HT-29 (cell line): Measurements from ENCODE around the gene SYT2. TPM values are rescaled to one million over a fixed set of nuclear protein-coding genes. Genes with fewer than 3 reads are reported as not detected.
A peak's percentile ranks its signal among the peaks of the same experiment; 100 is the strongest.
"Not testable (repeated sequence)": the region's sequence is repeated elsewhere in the genome, so short reads cannot be mapped to it uniquely, and the experiment has no call there.

Experiments used
- DNase-seq: peaks from one replicate; pipeline ENCODE4 v3.0.0-alpha.2; 2015; ENCODE audit warnings: low spot score
- total RNA-seq: library from RNA; depleted of rRNA; stranded (reverse); fragments of >200 nt; shearing (Covaris generic); gene quantifications from 2 replicates; pipeline ENCODE4 v1.2.3, GENCODE V29; 2014

Gene SYT2
- total RNA-seq, 1 experiment from 2014 or later, result 0.10 TPM

DNA sequence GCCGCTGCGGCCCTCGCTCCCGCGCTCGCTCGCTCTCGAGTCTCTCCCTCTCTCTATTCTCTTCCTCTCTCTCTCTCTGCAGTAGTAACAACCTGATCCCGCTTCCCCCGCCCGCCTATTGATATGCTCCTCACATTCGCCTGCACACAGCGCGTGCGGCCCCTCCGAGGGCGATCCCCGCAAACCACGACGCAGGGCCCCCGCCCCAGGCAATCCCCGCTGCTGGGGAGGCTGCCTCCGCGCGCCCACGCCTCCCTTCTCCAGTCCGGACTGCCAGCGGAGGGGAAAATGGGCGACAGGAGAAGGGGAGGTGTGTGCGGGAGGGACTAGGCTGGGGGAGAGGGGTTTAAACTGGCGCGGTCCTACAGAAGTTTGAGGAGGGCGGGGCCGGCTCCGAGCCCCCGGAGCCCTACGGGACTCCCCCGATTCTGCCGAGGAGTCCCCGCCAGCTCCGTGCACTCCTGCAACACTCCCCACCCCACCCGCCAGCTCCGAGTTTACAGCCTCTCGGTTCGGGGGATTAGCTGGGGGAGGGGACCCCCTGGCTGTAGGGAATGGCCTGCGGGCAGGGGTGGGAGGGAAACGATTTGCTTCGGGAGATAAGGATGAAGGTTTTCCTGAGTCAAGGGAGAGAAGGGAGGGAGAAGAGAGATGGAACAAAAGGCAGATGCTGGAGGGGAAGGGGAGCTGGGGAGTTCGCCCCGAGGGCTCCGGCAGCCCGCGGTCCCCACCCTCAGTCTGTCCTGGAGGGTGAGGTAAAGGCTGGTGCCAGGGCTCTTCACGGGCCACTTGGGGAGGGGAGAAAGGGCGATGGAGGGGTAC is 66.6 kb downstream of the SYT2 start:
- no peak for DNase-seq

GRCh38 chr1:202642619-202643291 is 67.5 kb downstream of the SYT2 start:
- DNase-seq, result no peak

GRCh38 chr1:202642212-202642611 is 68.0 kb downstream of the SYT2 start:
- DNase-seq, result no peak

GRCh38 chr1:202639500-202639899 is 70.8 kb downstream of the SYT2 start:
- DNase-seq, result no peak

- DNase-seq, result not testable (repeated sequence)
Measured at GRCh38 chr1:202638701-202639305, 71.5 kb downstream of the SYT2 start.

GRCh38 chr1:202638019-202638700 is 72.1 kb downstream of the SYT2 start:
- DNase-seq, result no peak

DNA sequence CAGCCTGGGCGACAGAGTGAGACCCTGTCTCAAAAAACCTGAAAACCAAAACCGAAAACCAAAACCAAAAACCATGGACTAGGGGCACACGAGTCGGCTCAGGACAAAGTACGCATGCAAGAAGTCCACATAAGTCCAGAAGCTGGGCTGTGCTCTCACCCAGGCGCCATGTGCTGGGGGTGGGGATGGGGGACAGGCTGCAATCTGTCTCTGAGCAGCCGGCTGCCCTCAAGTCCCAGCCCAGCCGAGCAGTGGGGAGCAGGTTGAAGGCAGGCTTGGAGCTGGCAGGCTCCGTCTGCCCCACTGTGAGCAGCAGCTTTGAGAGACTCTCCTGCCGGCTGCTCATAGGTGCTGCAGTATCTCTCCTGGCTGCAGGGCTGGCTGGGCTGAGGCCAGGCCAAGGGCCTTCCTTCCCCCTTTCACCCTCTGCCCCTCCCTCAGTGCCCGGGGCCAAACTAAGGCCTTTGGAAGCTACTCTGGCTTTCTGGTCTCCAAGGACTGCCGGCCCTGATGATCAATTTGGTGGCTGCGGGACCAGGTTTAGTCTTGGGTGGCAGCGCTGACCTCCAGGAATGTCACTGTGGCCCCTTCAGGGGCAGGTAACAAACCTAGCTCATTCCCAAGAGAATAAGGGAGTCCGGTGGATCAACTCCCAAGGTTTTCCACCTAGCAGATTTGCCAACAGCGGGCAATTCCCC is 72.8 kb downstream of the SYT2 start:
- DNase-seq, result not testable (repeated sequence)

DNA sequence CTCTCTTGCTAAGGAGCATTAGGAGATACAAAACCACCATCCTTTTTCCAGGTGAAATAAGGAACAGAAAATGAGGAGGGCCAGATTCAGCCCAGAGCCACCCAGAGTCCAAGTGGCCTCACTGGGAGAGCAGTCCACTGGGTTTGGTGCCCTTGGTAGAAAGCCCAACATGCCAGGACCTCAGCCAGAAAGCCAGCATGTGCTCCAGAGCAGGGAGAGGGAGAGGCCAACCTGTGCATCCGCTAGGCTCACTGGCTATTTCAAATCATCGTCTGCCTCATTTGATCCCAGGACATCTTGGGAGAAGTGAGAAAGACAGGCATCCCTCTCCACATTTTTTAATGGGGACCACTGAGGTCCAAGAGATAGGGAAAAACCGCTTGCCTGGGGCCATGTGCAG is 74.1 kb downstream of the SYT2 start:
- not testable (repeated sequence) for DNase-seq

DNA sequence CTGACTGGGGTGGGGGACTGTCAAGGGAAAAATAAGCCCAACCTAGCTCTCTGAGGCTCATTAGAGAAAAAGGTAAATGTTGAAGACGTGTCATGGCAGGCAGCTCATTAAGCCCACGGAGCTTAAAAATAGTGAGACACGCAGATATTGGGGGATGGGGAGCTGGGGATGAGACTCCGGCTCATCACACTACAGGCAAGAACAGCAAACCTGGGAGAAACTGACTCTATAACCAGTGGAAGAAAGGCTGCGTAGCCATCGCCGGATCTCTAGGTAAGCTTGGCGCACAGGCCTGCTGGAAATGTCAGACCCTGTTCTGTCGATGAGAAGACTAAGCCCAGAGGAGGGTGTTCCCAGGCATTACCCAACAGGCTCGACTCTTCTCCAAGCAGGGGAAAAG is 78.0 kb downstream of the SYT2 start:
- no peak for DNase-seq

DNA sequence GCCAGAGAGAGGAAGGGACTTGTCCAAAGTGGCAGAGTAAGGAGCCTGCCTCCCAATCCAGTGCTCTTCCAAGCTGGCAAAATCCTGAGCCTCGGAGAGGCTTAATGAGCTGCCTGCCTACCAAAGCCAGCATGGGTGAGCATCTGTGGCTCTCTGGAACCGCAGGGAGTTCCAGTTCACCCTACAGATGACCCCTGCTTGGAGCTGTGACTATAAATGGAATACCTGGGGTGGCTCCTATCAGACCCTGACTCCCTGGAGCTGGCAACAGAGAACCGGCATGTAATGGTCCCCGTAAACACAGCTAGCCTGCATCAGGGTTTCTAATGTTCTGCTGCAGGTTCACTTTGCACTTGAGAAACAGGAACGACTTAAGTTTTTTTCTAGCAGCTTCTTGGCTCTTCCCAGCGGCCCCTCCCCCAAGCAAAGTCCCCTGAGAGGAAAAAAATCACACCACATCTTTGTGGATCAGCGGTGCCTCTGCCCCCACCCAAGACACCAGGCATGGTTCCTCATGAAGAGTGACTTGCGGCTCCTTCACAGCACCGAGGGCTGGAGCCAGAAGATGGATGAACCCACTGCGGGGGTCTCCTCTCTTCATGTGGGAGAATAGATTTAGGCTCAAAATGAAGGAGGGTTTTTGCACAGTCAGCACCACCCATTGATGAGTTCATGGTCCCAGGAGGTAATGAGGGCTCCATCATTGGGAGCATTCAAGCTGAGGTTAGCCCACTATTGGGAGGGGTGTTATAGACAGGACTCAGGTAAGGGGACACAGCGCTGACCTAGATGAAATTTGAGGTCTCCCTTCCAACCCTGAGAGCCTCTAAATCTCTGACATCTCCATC is 79.0 kb downstream of the SYT2 start:
- DNase-seq, result no peak

GRCh38 chr1:202630541-202630940 is 79.7 kb downstream of the SYT2 start:
- no peak for DNase-seq

DNA sequence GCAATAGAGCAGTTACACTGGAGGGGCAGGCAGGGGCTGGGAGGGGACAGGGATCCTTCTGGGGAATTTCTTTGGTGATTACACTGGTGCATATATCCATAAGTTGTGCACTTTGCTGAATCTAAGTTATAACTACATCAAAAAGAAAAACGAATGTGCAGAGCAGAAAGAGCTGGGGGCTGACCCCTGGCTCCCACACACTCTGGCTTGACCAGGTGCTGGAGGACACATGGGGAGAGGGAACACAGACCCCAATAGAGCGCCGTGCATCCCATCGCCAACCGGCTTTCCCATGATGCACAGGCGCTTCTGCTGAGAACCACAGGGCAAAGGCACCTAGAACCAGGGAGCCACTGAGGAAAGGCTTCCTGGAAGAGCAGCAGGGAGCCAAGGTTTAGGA is 80.2 kb downstream of the SYT2 start:
- DNase-seq, result not testable (repeated sequence)

- DNase-seq, result not testable (repeated sequence)
Measured at GRCh38 chr1:202629257-202629811, 80.9 kb downstream of the SYT2 start.

DNA sequence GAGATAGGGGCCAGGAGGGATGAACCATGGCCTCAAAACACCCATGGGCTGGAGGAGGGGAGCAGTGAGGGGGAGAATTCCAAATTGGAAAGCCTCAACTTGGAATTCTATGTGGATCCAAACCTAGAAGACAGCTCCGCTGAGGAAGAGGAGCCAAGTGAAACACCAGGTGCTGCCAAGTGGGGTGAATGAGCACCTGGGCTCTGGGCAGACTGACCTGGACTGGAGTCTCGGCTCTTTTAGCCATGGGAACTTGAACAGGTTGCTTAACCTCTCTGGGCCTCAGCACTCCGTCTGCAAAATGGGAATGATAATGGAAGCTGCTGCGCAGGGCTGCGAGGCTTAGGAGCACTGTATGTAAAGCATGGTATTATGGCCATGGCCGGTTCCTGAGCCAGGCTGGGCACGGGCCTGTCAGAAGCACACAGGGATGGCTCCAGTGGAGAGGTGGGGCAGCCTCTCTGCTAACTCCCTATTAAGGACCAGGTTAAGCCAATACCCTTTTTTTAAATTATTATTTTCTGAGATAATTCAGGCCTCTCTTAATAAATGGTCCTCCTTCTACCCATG is 81.5 kb downstream of the SYT2 start:
- no peak for DNase-seq

DNA sequence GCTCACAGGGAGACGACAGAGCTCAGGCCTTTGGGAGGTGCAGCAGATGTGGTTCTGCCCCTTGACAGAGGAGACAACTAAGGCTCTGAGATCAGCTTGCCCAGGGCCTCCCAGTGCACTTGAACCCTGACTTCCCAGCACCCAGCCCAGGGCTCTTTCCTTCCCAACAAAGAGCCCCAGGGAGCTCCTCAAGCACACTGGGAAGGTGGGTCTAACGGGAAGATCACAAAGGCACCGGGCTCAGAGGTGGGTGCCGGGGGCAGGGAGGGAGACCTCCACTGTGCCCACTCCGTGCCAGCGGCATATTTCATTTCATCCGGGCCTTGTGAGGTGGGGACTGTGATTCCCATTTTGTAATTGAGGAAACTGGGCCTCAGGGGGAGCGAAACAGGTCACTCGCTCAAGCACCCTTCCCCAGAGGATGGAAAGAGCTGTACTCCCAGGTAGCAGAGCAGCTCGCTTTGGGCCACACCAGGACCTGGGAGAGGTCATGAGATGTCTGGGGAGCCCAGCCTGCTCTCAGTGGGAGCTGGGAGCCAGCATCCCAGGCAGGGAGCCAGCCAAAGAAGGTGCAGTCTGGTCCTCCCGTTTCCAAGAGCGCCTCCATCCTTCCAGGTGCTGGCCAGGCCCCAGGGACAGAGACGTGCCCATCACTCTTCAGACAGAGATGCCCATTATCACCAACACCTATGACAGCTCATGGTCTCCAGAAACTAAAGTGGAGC is 82.3 kb downstream of the SYT2 start:
- no peak for DNase-seq

DNA sequence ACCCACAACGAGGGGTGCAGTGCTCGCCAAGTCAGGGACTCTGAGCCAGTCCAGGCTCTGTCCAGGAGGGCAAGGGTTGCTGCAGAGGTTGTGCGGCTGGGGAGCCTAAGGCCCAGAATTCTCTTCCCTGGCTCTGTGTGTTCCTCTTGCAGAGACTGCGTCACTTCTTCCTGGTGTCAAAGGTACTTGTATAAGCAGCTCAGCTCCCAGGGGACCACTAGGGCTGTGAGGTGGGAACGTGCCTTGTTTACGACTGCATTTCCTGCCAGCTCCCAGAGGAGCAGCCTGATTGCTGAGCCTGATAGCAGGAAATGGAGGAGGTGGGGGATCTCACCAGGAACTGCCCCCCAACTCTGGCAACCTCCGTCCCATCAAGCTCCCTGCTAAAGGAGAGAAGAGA is 83.2 kb downstream of the SYT2 start:
- not testable (repeated sequence) for DNase-seq

- DNase-seq, result peak; percentile 48
Measured at GRCh38 chr1:202625416-202626360, 84.6 kb downstream of the SYT2 start.

DNA sequence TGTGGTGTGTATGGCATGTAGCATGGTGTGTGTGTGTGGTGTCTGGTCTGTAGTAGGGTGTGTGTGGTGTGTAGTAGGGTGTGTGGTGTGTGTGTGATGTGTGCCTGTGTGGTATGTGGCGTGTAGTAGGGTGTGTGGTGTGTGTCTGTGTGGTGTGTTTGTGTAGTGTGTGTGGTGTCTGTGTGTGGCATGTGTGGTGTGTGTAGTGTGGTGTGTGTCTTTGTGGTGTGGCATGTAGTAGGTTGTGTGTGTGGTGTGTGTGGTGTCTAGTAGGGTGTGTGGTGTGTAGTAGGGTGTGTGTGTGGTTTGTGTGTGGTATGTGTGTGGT is 85.5 kb downstream of the SYT2 start:
- DNase-seq, result no peak
